A549 (cell line): Measurements from ENCODE around the gene CLGN. TPM values are rescaled to one million over a fixed set of nuclear protein-coding genes. Genes with fewer than 3 reads are reported as not detected.
A peak's percentile ranks its signal among the peaks of the same experiment; 100 is the strongest.

ENCODE experiments used
- ATAC-seq, 2 experiments: fragments of 200-7000 bp in 1 of 2; fragments of >200 bp in 1 of 2; cut with Nextera tagmentation in 1 of 2; cut with Tn5 transposase in 1 of 2; 3 replicates each; pipeline versions ENCODE4 v1.8.0 to v1.9.1; 2018 to 2020; ENCODE audit warnings: mild to moderate bottlenecking in 1 of 2, moderate library complexity in 1 of 2
- CTCF ChIA-PET: fragments of 300-600 bp; sonication (Branson Sonifier 250); formaldehyde crosslinking; extraction: SDS; loops from one replicate; lab custom pipeline; 2021; ENCODE audit warnings: antibody characterized with exemption, inconsistent platforms; lab: Yijun Ruan, JAX
- POLR2A ChIA-PET: fragments of 350-600 bp; formaldehyde crosslinking; extraction: SDS; loops from one replicate; lab custom pipeline; 2021; ENCODE audit warnings: antibody characterized with exemption, inconsistent platforms; lab: Yijun Ruan, JAX
- DNase-seq, 2 experiments: peaks; one replicate each; pipeline versions ENCODE4 v3.0.0 to v3.0.0-alpha.2; 2011 to 2016; ENCODE audit warnings: low read depth in 1 of 2, low spot score in 1 of 2
- FAIRE-seq: peaks from 2 replicates; lab custom pipeline; 2011; peaks lifted over from hg19 to GRCh38; lab: Jason Lieb, UNC
- H3K27ac ChIP-seq, 2 experiments: fragments of >200 bp; sonication (Bioruptor Twin); formaldehyde crosslinking; 3 replicates each; pipeline ENCODE4 v1.5.1; 2016 to 2017
- H3K4me1 ChIP-seq: fragments of >200 bp; sonication (Bioruptor Twin); formaldehyde crosslinking; 3 replicates; pipeline ENCODE4 v1.6.1; 2016
- H3K4me2 ChIP-seq: fragments of >200 bp; sonication (Bioruptor Twin); formaldehyde crosslinking; 3 replicates; pipeline ENCODE4 v1.6.1; 2016
- H3K4me3 ChIP-seq: fragments of >200 bp; sonication (Bioruptor Twin); formaldehyde crosslinking; 3 replicates; pipeline ENCODE4 v1.5.1; 2016
- H3K9me3 ChIP-seq: fragments of >200 bp; sonication (Bioruptor Twin); formaldehyde crosslinking; 3 replicates; pipeline ENCODE4 v1.6.1; 2016
- CHD2 ChIP-seq: fragments of 150-350 bp; IDR thresholded peaks from 2 replicates; pipeline ENCODE4 v1.6.1; 2014; ENCODE audit warnings: low read length; ENCODE audit not compliant: partially characterized antibody
- CHD4 ChIP-seq: fragments of 200-600 bp; sonication (generic); IDR thresholded peaks from 2 replicates; pipeline ENCODE4 v1.6.1; 2016; ENCODE audit warnings: antibody characterized with exemption, mild to moderate bottlenecking, borderline replicate concordance
- EHMT2 ChIP-seq: fragments of 200-600 bp; sonication (generic); IDR thresholded peaks from 2 replicates; pipeline ENCODE4 v1.6.1; 2016; ENCODE audit warnings: antibody characterized with exemption, low read depth, mild to moderate bottlenecking, moderate library complexity
- ELK1 ChIP-seq: fragments of 150-350 bp; IDR thresholded peaks from 2 replicates; pipeline ENCODE4 v1.6.1; 2014; ENCODE audit warnings: low read depth, mild to moderate bottlenecking, low read length
- EP300 ChIP-seq, 2 experiments: fragments of >200 bp; sonication (Bioruptor Twin); formaldehyde crosslinking; IDR thresholded peaks; 2 replicates in 1 of 2; 3 replicates in 1 of 2; pipeline ENCODE4 v1.6.1; 2016 to 2017
- ESRRA ChIP-seq: fragments of 150-350 bp; IDR thresholded peaks from 2 replicates; pipeline ENCODE4 v1.6.1; 2014; ENCODE audit warnings: mild to moderate bottlenecking, low read length, borderline replicate concordance
- GATA3 ChIP-seq: IDR thresholded peaks from 2 replicates; pipeline ENCODE4 v1.6.1; 2012; ENCODE audit warnings: borderline replicate concordance
- HES2 ChIP-seq: fragments of >200 bp; sonication (Bioruptor Twin); formaldehyde crosslinking; IDR thresholded peaks from 2 replicates; pipeline ENCODE4 v1.6.1; 2016
- HOXA7 ChIP-seq: fragments of 250-450 bp; sonication (Bioruptor Pico); IDR thresholded peaks from 2 replicates; pipeline ENCODE4 v1.5.0; 2020; ENCODE audit warnings: mild to moderate bottlenecking, moderate library complexity
- JUN ChIP-seq, 2 experiments: fragments of >200 bp; sonication (Bioruptor Twin); formaldehyde crosslinking; IDR thresholded peaks; 2 replicates in 1 of 2; 3 replicates in 1 of 2; pipeline ENCODE4 v1.6.1; 2016 to 2017
- KDM5A ChIP-seq: fragments of 200-600 bp; sonication (generic); IDR thresholded peaks from 2 replicates; pipeline ENCODE4 v1.6.1; 2016; ENCODE audit warnings: antibody characterized with exemption, mild to moderate bottlenecking
- NFE2L2 ChIP-seq: fragments of 150-350 bp; conservative IDR thresholded peaks from 2 replicates; pipeline ENCODE4 v1.6.1; 2014; ENCODE audit warnings: low read length
- NPAS2 ChIP-seq: fragments of 250-450 bp; sonication (Bioruptor Pico); IDR thresholded peaks from 2 replicates; pipeline ENCODE4 v1.8.0; 2022; ENCODE audit warnings: mild to moderate bottlenecking, moderate library complexity, borderline replicate concordance
- PBX3 ChIP-seq: IDR thresholded peaks from 2 replicates; pipeline ENCODE4 v1.6.1; 2012
- POLR2A ChIP-seq: IDR thresholded peaks from 2 replicates; pipeline ENCODE4 v1.6.1; 2012; ENCODE audit warnings: mild to moderate bottlenecking, low read length
- POLR2AphosphoS2 ChIP-seq: conservative IDR thresholded peaks from 2 replicates; pipeline ENCODE4 v1.6.1; 2012; ENCODE audit warnings: low read length, improper control_type of control experiment, inconsistent platforms
- RARB ChIP-seq: fragments of 250-450 bp; sonication (Bioruptor Pico); IDR thresholded peaks from 2 replicates; pipeline ENCODE4 v1.8.0; 2021; ENCODE audit warnings: mild to moderate bottlenecking, moderate library complexity
- RCOR1 ChIP-seq: fragments of 150-350 bp; IDR thresholded peaks from 2 replicates; pipeline ENCODE4 v1.6.1; 2014; ENCODE audit warnings: antibody characterized with exemption, low read length, low read depth
- RNF2 ChIP-seq: fragments of 200-600 bp; sonication (generic); IDR thresholded peaks from 2 replicates; pipeline ENCODE4 v1.6.1; 2016; ENCODE audit warnings: low read depth, mild to moderate bottlenecking, antibody characterized with exemption, moderate library complexity, borderline replicate concordance
- SREBF2 ChIP-seq: fragments of 450-650 bp; IDR thresholded peaks from 2 replicates; pipeline ENCODE4 v1.6.1; 2014; ENCODE audit warnings: mild to moderate bottlenecking, moderate library complexity
- TP53 ChIP-seq: fragments of 250-450 bp; sonication (Bioruptor Pico); IDR thresholded peaks from 2 replicates; pipeline ENCODE4 v1.5.0; 2021; ENCODE audit warnings: mild to moderate bottlenecking, moderate library complexity
- USF2 ChIP-seq: fragments of 450-650 bp; IDR thresholded peaks from 2 replicates; pipeline ENCODE4 v1.6.1; 2014; ENCODE audit warnings: antibody characterized with exemption
- ZC3H11A ChIP-seq: fragments of 450-650 bp; IDR thresholded peaks from 2 replicates; pipeline ENCODE4 v1.6.1; 2014; ENCODE audit warnings: antibody characterized with exemption, mild to moderate bottlenecking
- ZNF302 ChIP-seq: fragments of 250-450 bp; sonication (Bioruptor Pico); IDR thresholded peaks from 2 replicates; pipeline ENCODE4 v1.9.0; 2021; ENCODE audit warnings: inconsistent platforms, mild to moderate bottlenecking, moderate library complexity
- ZSCAN20 ChIP-seq: fragments of 250-450 bp; sonication (Bioruptor Pico); IDR thresholded peaks from 2 replicates; pipeline ENCODE4 v1.8.0; 2022; ENCODE audit warnings: mild to moderate bottlenecking, moderate library complexity
- WGBS: methylation state at CpG from one replicate; pipeline ENCODE4 v1.1.6; 2017; ENCODE audit errors: missing lambda C conversion rate; 5-methylcytosine and 5-hydroxymethylcytosine counted together
- polyA plus RNA-seq, 4 experiments: library from polyadenylated mRNA; depleted of rRNA in 3 of 4; stranded (reverse); fragments of >200 nt; fragmentation: RNase III in 1 of 4; extraction: RNeasy Plus Mini Kit Qiagen cat#74134 plus additional on column Dnase treatment in 1 of 4; gene quantifications; 2 replicates in 3 of 4; 3 replicates in 1 of 4; pipeline ENCODE4 v1.2.3, GENCODE V29; 2011 to 2017
- TF ChIP-seq, protein P1 (sequence below): IDR thresholded peaks from 2 replicates; pipeline ENCODE4 v1.6.1; 2012; ENCODE audit warnings: low read depth, borderline replicate concordance
- TF ChIP-seq, protein P2 (sequence below): fragments of >200 bp; sonication (Bioruptor Twin); formaldehyde crosslinking; IDR thresholded peaks from 3 replicates; pipeline ENCODE4 v1.5.1; 2016

The CLGN gene
- polyA plus RNA-seq, 2 of the 4 experiments (the other 2 are of a cell fraction) = 8.4 to 30.9 TPM

- TF ChIP-seq, protein P1, sequence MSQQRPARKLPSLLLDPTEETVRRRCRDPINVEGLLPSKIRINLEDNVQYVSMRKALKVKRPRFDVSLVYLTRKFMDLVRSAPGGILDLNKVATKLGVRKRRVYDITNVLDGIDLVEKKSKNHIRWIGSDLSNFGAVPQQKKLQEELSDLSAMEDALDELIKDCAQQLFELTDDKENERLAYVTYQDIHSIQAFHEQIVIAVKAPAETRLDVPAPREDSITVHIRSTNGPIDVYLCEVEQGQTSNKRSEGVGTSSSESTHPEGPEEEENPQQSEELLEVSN = peak; percentile 73
- peak in 1 of 2 experiments; percentile 14; a peak in 1 of 5 replicates for TF ChIP-seq JUN (IDR thresholded peaks at IDR 0.05)
- TF ChIP-seq RARB (CRISPR knock-in tag) = no peak
- peak; percentile 48; the same call in 1 of the 2 replicates for TF ChIP-seq POLR2A
- TF ChIP-seq ZC3H11A = no peak
- no peak for TF ChIP-seq TP53 (CRISPR knock-in tag)
- TF ChIP-seq HOXA7 = no peak
Observed at GRCh38 chr4:140427106-140427918, at the start of gene CLGN (continued).

DNA sequence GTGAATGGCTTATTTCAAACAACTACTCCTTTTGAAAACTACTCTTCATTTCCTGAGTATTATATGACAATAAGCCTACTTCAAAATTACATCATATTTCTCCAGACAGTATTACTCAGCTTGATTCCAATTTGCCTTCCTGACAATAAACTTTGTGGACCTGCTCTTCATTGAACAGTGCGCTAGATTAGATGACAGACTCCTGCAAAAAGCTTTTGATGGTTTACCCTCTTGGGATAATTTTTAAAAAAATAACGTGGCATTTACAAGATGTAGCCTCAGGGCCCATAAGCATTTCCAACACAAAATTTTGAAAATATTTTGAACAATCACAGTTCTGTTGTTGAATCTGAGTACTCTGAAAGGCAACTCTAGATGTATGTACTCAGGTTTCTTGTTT is 44.7 kb upstream of the CLGN start:
- CTCF ChIA-PET = no interaction called here
- POLR2A ChIA-PET = no interaction called here
- no peak for DNase-seq
- TF ChIP-seq RARB (CRISPR knock-in tag) (no peak), KDM5A (no peak), CHD4 (no peak), PBX3 (no peak), SREBF2 (no peak), RCOR1 (no peak), ELK1 (no peak), GATA3 (no peak), ESRRA (no peak), NFE2L2 (no peak), ZC3H11A (no peak), CHD2 (no peak), ZNF302 (no peak)
- TF ChIP-seq, protein P2, sequence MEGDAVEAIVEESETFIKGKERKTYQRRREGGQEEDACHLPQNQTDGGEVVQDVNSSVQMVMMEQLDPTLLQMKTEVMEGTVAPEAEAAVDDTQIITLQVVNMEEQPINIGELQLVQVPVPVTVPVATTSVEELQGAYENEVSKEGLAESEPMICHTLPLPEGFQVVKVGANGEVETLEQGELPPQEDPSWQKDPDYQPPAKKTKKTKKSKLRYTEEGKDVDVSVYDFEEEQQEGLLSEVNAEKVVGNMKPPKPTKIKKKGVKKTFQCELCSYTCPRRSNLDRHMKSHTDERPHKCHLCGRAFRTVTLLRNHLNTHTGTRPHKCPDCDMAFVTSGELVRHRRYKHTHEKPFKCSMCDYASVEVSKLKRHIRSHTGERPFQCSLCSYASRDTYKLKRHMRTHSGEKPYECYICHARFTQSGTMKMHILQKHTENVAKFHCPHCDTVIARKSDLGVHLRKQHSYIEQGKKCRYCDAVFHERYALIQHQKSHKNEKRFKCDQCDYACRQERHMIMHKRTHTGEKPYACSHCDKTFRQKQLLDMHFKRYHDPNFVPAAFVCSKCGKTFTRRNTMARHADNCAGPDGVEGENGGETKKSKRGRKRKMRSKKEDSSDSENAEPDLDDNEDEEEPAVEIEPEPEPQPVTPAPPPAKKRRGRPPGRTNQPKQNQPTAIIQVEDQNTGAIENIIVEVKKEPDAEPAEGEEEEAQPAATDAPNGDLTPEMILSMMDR = no peak
- Histone ChIP-seq H3K4me1 (no peaks in the 10 kb centered on the region), H3K4me3 (no peak overlapping the region), H3K27ac (no peak overlapping the region), H3K4me2 (no peak overlapping the region), H3K9me3 (no peaks in the 10 kb centered on the region)
- 47% methylated on average over 2 of the region's 2 CpGs for WGBS
- ATAC-seq = no peak
- no peak for FAIRE-seq

DNA sequence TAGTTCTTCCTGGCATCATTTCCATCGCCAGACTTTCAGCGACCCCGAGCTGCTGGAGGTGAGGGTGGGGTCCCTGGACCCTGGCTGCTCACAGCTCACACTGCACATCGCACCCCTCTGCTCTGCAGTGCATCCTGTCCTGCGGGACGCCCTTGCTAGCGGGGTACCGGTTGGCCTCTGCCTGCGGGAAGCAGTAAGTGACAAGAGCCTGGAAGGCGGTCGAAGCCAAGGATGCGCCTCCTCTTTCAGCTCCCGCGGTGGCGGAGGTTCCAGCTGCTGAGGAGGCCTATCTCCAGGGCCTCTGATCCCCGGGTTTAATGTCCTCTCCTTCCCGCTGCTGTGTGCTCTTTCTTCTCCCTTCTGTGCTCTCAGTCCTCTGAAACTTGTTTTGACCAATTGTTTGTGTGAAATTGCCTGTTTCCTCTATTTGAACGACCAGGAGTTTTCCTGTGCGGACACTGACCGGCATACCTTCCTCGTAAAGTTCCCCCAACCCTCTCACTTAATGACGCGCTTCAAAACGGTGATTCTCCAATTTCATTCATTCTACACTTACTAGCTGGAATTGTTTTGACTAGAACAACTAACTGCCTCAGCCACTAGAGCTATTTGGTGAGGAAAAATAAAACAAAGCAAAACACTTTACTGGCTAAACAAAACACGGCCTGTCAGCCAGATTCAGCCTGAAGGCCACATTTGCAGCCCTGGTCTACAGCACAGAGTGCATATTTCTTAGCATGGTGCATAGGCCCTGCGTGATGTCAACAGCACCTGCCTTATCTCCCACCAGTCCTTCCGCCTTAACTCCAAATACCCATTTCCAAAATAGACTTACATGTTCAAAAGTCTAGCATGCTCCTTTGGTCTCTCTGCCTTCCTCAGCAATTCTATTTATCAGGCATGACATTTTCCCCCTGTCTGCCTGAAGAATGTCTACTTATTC is 42.6 kb upstream of the CLGN start:
- DNase-seq (no peak), ATAC-seq (no peak), FAIRE-seq (no peak)
- ChIA-PET POLR2A (no interaction called here), CTCF (no interaction called here)
- 76% methylated on average over 27 of the region's 27 CpGs for WGBS
- no peak overlapping the region for H3K27ac ChIP-seq
- no peak overlapping the region for H3K4me3 ChIP-seq
- no peaks in the 10 kb centered on the region for H3K9me3 ChIP-seq
- no peaks in the 10 kb centered on the region for H3K4me1 ChIP-seq
- H3K4me2 ChIP-seq = no peak overlapping the region
- TF ChIP-seq POLR2AphosphoS2 (no peak), EP300 (IDR thresholded peaks at IDR 0.05) (no peak), NPAS2 (CRISPR knock-in tag) (no peak), ZSCAN20 (CRISPR knock-in tag) (no peak), EHMT2 (no peak), HES2 (no peak), USF2 (no peak), RNF2 (no peak), PBX3 (no peak), RCOR1 (no peak)
